Liver (tissue), 9 donors: ENCODE measurements around the gene MMS19. TPM values are rescaled to one million over a fixed set of nuclear protein-coding genes. Genes with fewer than 3 reads are reported as not detected.

Source experiments
- DNase-seq: peaks from one replicate; pipeline ENCODE4 v3.0.0-alpha.2; 2017; ENCODE audit warnings: low spot score
- H3K27ac ChIP-seq, 2 donors: one replicate each; pipeline ENCODE4 v1.7.0; 2013; ENCODE audit warnings: inconsistent platforms in 2 of 2, low read length in 2 of 2, control low read depth in 1 of 2, low read depth in 1 of 2, mild to moderate bottlenecking in 1 of 2
- H3K27me3 ChIP-seq, 4 donors: one replicate each; pipeline versions ENCODE4 v1.6.1 to v1.7.0; 2013; ENCODE audit warnings: low read length in 3 of 4, inconsistent platforms in 1 of 4, mild to moderate bottlenecking in 1 of 4, moderate library complexity in 1 of 4; ENCODE audit not compliant: control insufficient read depth in 4 of 4, insufficient read depth in 4 of 4
- H3K36me3 ChIP-seq, 4 donors: one replicate each; pipeline versions ENCODE4 v1.6.1 to v1.7.0; 2013; ENCODE audit warnings: low read length in 3 of 4, mild to moderate bottlenecking in 3 of 4, low read depth in 1 of 4, moderate library complexity in 1 of 4; ENCODE audit not compliant: control insufficient read depth in 4 of 4, insufficient read depth in 3 of 4
- H3K4me1 ChIP-seq, 4 donors: one replicate each; pipeline versions ENCODE4 v1.6.1 to v1.7.0; 2013; ENCODE audit warnings: low read length in 3 of 4, mild to moderate bottlenecking in 3 of 4, moderate library complexity in 1 of 4; ENCODE audit not compliant: control insufficient read depth in 4 of 4, insufficient read depth in 4 of 4
- H3K4me3 ChIP-seq, 3 donors: one replicate each; pipeline versions ENCODE4 v1.6.1 to v1.7.0; 2013; ENCODE audit warnings: low read length in 3 of 3, control low read depth in 1 of 3, low read depth in 1 of 3, mild to moderate bottlenecking in 1 of 3
- H3K9ac ChIP-seq, 2 donors: one replicate each; pipeline ENCODE4 v1.7.0; 2013; ENCODE audit warnings: low read length in 2 of 2, mild to moderate bottlenecking in 2 of 2, moderate library complexity in 2 of 2, control low read depth in 1 of 2, low read depth in 1 of 2
- H3K9me3 ChIP-seq, 4 donors: one replicate each; pipeline versions ENCODE4 v1.6.1 to v1.7.0; 2013; ENCODE audit warnings: low read length in 3 of 4; ENCODE audit not compliant: control insufficient read depth in 4 of 4
- EGR1 ChIP-seq, 2 donors: IDR thresholded peaks; 2 replicates each; pipeline ENCODE4 v1.6.1; 2016 to 2018; ENCODE audit warnings: antibody characterized with exemption in 2 of 2, low read depth in 2 of 2
- FOXA1 ChIP-seq: IDR thresholded peaks from 2 replicates; pipeline ENCODE4 v1.6.1; 2016; ENCODE audit warnings: antibody characterized with exemption
- FOXA2 ChIP-seq: IDR thresholded peaks from 2 replicates; pipeline ENCODE4 v1.6.1; 2016; ENCODE audit warnings: antibody characterized with exemption
- GABPA ChIP-seq, 2 donors: IDR thresholded peaks in 1 of 2; conservative IDR thresholded peaks in 1 of 2; 2 replicates each; pipeline ENCODE4 v1.6.1; 2016; ENCODE audit warnings: antibody characterized with exemption in 2 of 2, mild to moderate bottlenecking in 1 of 2, moderate library complexity in 1 of 2
- HNF4A ChIP-seq, 2 donors: conservative IDR thresholded peaks; 2 replicates each; pipeline ENCODE4 v1.6.1; 2016; ENCODE audit warnings: antibody characterized with exemption in 2 of 2, mild to moderate bottlenecking in 2 of 2
- HNF4G ChIP-seq: IDR thresholded peaks from 2 replicates; pipeline ENCODE4 v1.6.1; 2016; ENCODE audit warnings: antibody characterized with exemption
- JUND ChIP-seq, 2 donors: IDR thresholded peaks; 2 replicates each; pipeline ENCODE4 v1.6.1; 2016; ENCODE audit warnings: antibody characterized with exemption in 2 of 2
- RAD21 ChIP-seq, 2 donors: IDR thresholded peaks; 2 replicates each; pipeline ENCODE4 v1.6.1; 2016; ENCODE audit warnings: antibody characterized with exemption in 2 of 2, mild to moderate bottlenecking in 2 of 2
- TAF1 ChIP-seq: conservative IDR thresholded peaks from 2 replicates; pipeline ENCODE4 v1.6.1; 2016; ENCODE audit warnings: antibody characterized with exemption, mild to moderate bottlenecking
- YY1 ChIP-seq: IDR thresholded peaks from 2 replicates; pipeline ENCODE4 v1.6.1; 2016; ENCODE audit warnings: antibody characterized with exemption, mild to moderate bottlenecking
- WGBS: extraction: QIAGEN DNeasy Blood & Tissue Kit; methylation state at CpG from one replicate; pipeline ENCODE4 v1.1.7; 2013; 5-methylcytosine and 5-hydroxymethylcytosine counted together
- polyA plus RNA-seq, 2 donors: library from polyadenylated mRNA; stranded (reverse) in 1 of 2; unstranded in 1 of 2; fragments of 200-250 nt in 1 of 2; fragments of >200 nt in 1 of 2; fragmentation: Nextera tagmentation in 1 of 2; extraction: Ambion mirVana in 1 of 2; gene quantifications; one replicate each; pipeline versions ENCODE4 v1.2.1 to v1.2.3, GENCODE V29; 2013 to 2015
- total RNA-seq, 2 donors: library from RNA; depleted of rRNA; stranded (reverse); fragments of >200 nt; gene quantifications; one replicate each; pipeline ENCODE4 v1.2.3, GENCODE V29; 2014
- TF ChIP-seq, protein P1 (sequence below): IDR thresholded peaks from 2 replicates; pipeline ENCODE4 v1.6.1; 2016; ENCODE audit warnings: antibody characterized with exemption, mild to moderate bottlenecking
- TF ChIP-seq, protein P2 (sequence below): IDR thresholded peaks from 2 replicates; pipeline ENCODE4 v1.6.1; 2016; ENCODE audit warnings: antibody characterized with exemption
- TF ChIP-seq, protein P3 (sequence below): IDR thresholded peaks from 2 replicates; pipeline ENCODE4 v1.6.1; 2016; ENCODE audit warnings: antibody characterized with exemption
- TF ChIP-seq, protein P4 (sequence below): IDR thresholded peaks from 2 replicates; pipeline ENCODE4 v1.6.1; 2016; ENCODE audit warnings: antibody characterized with exemption
- TF ChIP-seq, protein P5 (sequence below): fragments of 150-350 bp; IDR thresholded peaks from 2 replicates; pipeline ENCODE4 v1.5.1; 2017; ENCODE audit warnings: improper control_type of control experiment, low read depth, low read length; ENCODE audit not compliant: missing input control
- donor health status: healthy.
- donor health status: healthy.
- donor health status: healthy.
- donor health status: healthy.
- donor health status: healthy.

The MMS19 gene
- total and polyA plus RNA-seq, 4 donors = 15.0 to 29.1 (median 24.1) TPM

DNA sequence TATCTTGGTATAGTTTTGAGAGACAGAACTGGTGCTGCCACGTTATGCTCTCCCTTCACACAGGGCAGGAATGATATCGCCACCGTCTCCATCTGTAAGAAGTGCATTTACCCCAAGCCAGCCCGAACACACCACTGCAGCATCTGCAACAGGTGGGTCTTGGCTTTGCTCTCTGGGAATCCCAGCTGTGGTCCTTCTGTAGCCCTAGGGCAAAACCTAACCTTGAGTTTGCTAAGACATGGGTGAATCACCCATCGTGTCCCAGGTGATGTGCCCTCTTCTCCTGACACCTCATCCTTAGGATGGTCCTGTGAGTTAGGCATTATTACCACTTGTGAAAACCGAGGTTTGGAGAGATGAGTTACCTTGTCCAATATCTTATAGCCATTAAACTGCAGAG is 45.9 kb downstream of the MMS19 start (continued):
- TF ChIP-seq, protein P1, sequence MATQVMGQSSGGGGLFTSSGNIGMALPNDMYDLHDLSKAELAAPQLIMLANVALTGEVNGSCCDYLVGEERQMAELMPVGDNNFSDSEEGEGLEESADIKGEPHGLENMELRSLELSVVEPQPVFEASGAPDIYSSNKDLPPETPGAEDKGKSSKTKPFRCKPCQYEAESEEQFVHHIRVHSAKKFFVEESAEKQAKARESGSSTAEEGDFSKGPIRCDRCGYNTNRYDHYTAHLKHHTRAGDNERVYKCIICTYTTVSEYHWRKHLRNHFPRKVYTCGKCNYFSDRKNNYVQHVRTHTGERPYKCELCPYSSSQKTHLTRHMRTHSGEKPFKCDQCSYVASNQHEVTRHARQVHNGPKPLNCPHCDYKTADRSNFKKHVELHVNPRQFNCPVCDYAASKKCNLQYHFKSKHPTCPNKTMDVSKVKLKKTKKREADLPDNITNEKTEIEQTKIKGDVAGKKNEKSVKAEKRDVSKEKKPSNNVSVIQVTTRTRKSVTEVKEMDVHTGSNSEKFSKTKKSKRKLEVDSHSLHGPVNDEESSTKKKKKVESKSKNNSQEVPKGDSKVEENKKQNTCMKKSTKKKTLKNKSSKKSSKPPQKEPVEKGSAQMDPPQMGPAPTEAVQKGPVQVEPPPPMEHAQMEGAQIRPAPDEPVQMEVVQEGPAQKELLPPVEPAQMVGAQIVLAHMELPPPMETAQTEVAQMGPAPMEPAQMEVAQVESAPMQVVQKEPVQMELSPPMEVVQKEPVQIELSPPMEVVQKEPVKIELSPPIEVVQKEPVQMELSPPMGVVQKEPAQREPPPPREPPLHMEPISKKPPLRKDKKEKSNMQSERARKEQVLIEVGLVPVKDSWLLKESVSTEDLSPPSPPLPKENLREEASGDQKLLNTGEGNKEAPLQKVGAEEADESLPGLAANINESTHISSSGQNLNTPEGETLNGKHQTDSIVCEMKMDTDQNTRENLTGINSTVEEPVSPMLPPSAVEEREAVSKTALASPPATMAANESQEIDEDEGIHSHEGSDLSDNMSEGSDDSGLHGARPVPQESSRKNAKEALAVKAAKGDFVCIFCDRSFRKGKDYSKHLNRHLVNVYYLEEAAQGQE = no peak
- no peak for TF ChIP-seq EGR1 (IDR thresholded peaks at IDR 0.05; ENCODE audit: low read depth in 2 of 2)
- TF ChIP-seq, protein P2, sequence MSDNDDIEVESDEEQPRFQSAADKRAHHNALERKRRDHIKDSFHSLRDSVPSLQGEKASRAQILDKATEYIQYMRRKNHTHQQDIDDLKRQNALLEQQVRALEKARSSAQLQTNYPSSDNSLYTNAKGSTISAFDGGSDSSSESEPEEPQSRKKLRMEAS = no peak
- TF ChIP-seq, protein P3, sequence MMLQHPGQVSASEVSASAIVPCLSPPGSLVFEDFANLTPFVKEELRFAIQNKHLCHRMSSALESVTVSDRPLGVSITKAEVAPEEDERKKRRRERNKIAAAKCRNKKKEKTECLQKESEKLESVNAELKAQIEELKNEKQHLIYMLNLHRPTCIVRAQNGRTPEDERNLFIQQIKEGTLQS = no peak

DNA sequence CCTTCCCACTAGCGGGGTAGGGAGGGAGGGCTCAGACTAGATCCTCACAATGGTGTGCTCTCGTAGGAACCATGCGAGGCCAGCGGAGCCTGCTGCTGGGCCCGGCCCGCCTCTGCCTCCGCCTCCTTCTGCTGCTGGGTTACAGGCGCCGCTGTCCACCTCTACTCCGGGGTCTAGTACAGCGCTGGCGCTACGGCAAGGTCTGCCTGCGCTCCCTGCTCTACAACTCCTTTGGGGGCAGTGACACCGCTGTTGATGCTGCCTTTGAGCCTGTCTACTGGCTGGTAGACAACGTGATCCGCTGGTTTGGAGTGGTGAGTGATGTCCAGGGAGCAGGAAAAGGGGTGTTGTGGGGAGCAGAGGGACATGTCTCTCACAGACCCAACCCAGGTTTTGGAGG is 46.6 kb downstream of the MMS19 start:
- no peak for DNase-seq
- H3K9ac ChIP-seq = no peak overlapping the region
- H3K4me1 ChIP-seq = peaks cover 8 to 26% (median 17%) of the 10 kb centered on the region in 4 donors
- H3K27me3 ChIP-seq = no peaks in the 10 kb centered on the region
- H3K4me3 ChIP-seq = no peak overlapping the region
- H3K36me3 ChIP-seq = peaks cover 2 to 26% (median 15%) of the 10 kb centered on the region in 4 donors
- H3K9me3 ChIP-seq = no peaks in the 10 kb centered on the region
- 96% methylated on average over 17 of the region's 17 CpGs for WGBS
- no peak overlapping the region for H3K27ac ChIP-seq
- TF ChIP-seq FOXA2 (no peak), HNF4A (conservative IDR thresholded peaks at IDR 0.05) (no peak), RAD21 (IDR thresholded peaks at IDR 0.05) (no peak), JUND (IDR thresholded peaks at IDR 0.05) (no peak)

DNA sequence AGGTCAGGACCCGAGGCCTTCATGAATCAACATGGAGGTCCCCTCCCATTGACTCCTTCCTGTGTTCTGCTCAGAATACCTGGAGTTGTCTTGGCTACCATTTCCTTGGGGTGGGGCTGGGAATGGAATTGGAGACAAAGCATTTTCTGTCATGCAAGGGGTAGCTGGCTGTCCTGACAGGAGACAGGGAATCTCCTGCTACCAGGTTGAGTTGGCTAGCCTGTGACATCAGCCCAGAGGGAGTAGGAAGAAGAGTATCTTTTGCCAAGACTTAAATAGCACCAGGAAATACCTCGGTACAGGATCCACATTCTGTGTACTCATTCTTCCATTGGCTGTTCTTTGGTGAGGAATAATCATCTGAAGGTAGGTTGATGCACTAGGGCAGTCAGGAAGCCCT is 47.4 kb downstream of the MMS19 start:
- no peaks in the 10 kb centered on the region for H3K9me3 ChIP-seq
- DNase-seq = no peak
- TF ChIP-seq, protein P4, sequence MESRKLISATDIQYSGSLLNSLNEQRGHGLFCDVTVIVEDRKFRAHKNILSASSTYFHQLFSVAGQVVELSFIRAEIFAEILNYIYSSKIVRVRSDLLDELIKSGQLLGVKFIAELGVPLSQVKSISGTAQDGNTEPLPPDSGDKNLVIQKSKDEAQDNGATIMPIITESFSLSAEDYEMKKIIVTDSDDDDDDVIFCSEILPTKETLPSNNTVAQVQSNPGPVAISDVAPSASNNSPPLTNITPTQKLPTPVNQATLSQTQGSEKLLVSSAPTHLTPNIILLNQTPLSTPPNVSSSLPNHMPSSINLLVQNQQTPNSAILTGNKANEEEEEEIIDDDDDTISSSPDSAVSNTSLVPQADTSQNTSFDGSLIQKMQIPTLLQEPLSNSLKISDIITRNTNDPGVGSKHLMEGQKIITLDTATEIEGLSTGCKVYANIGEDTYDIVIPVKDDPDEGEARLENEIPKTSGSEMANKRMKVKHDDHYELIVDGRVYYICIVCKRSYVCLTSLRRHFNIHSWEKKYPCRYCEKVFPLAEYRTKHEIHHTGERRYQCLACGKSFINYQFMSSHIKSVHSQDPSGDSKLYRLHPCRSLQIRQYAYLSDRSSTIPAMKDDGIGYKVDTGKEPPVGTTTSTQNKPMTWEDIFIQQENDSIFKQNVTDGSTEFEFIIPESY = no peak
- TF ChIP-seq YY1 (no peak), RAD21 (IDR thresholded peaks at IDR 0.05) (no peak), TAF1 (no peak), HNF4G (no peak), HNF4A (conservative IDR thresholded peaks at IDR 0.05) (no peak), GABPA (IDR thresholded peaks at IDR 0.05 in 1 of 2, conservative IDR thresholded peaks at IDR 0.05 in 1 of 2) (no peak), FOXA1 (no peak)
- TF ChIP-seq, protein P5, sequence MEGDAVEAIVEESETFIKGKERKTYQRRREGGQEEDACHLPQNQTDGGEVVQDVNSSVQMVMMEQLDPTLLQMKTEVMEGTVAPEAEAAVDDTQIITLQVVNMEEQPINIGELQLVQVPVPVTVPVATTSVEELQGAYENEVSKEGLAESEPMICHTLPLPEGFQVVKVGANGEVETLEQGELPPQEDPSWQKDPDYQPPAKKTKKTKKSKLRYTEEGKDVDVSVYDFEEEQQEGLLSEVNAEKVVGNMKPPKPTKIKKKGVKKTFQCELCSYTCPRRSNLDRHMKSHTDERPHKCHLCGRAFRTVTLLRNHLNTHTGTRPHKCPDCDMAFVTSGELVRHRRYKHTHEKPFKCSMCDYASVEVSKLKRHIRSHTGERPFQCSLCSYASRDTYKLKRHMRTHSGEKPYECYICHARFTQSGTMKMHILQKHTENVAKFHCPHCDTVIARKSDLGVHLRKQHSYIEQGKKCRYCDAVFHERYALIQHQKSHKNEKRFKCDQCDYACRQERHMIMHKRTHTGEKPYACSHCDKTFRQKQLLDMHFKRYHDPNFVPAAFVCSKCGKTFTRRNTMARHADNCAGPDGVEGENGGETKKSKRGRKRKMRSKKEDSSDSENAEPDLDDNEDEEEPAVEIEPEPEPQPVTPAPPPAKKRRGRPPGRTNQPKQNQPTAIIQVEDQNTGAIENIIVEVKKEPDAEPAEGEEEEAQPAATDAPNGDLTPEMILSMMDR = no peak
- TF ChIP-seq, protein P2 = no peak
- TF ChIP-seq, protein P1 = no peak
- no peak overlapping the region for H3K27ac ChIP-seq
- no peak overlapping the region for H3K4me3 ChIP-seq
- peaks cover 10 to 26% (median 19%) of the 10 kb centered on the region in 4 donors for H3K4me1 ChIP-seq
- no peak overlapping the region for H3K9ac ChIP-seq
- H3K27me3 ChIP-seq = no peaks in the 10 kb centered on the region
- peaks cover 2 to 18% (median 8%) of the 10 kb centered on the region in 4 donors for H3K36me3 ChIP-seq
- 85% methylated on average over 2 of the region's 2 CpGs for whole genome bisulfite sequencing
